ENCODE data around the gene ARHGEF28.

DNA sequence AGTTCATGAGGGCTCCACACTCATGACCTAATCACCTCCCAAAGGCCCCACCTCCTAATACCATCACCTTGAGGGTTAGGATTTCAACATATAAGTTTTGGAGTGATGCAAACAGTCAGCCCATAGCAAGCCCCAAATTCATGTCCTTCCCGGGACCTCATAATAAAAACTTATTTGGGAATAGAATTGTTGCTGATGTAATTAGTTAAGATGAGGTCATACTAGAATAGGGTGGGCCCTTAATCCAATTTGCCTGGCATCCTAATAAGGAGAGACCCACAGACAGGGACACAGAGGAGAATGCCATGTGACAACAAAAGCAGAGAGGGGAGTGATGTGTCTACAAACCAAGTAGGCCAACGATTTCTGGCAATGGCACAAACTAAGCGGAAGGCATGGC is 347.1 kb downstream of the ARHGEF28 start:
- TF ChIP-seq ZC3H10 (CRISPR knock-in tag; IDR thresholded peaks at IDR 0.05) (no peak), ARNTL (CRISPR knock-in tag; IDR thresholded peaks at IDR 0.05; ENCODE audit: borderline replicate concordance, low read depth) (no peak), ZFP30 (CRISPR knock-in tag; IDR thresholded peaks at IDR 0.05) (no peak), ESRRG (CRISPR knock-in tag; IDR thresholded peaks at IDR 0.05) (no peak)
- TF ChIP-seq, protein P1, sequence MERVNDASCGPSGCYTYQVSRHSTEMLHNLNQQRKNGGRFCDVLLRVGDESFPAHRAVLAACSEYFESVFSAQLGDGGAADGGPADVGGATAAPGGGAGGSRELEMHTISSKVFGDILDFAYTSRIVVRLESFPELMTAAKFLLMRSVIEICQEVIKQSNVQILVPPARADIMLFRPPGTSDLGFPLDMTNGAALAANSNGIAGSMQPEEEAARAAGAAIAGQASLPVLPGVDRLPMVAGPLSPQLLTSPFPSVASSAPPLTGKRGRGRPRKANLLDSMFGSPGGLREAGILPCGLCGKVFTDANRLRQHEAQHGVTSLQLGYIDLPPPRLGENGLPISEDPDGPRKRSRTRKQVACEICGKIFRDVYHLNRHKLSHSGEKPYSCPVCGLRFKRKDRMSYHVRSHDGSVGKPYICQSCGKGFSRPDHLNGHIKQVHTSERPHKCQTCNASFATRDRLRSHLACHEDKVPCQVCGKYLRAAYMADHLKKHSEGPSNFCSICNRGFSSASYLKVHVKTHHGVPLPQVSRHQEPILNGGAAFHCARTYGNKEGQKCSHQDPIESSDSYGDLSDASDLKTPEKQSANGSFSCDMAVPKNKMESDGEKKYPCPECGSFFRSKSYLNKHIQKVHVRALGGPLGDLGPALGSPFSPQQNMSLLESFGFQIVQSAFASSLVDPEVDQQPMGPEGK (CRISPR knock-in tag; IDR thresholded peaks at IDR 0.05; ENCODE audit: borderline replicate concordance), result no peak
